NCI-H82 treated with DMSO at 0.1 percent for 48 hours (cell line): ENCODE results near the gene LIN37.

Experiments used
- DNase-seq: peaks from one replicate; lab custom pipeline; 2025; ENCODE audit not compliant: unreplicated experiment; lab: John Stamatoyannopoulos, UW

The LIN37 gene

DNA sequence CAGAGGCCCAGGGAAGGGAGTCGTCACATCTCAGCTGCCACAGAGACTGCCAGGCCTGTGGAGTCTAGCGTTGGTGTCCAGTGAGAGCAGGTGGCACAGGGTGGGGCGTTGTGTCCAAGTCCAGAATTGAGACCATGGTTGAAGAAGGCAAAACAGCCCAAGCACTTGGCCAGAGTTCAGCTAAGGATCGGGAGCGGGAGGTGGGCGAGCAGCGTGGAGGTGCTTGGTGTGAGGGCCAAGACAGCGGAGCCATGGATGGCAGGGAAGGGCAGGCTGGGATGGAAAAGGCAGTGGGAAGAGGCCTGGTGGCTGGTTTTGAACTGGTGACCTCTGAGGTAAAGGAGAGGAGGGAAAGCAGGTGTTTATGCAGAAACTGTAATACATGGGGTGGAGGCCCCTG, 14.1 kb upstream of the LIN37 start:
- DNase-seq = no peak

GRCh38 chr19:35734889-35735288, 13.5 kb upstream of the LIN37 start:
- no peak for DNase-seq

DNA sequence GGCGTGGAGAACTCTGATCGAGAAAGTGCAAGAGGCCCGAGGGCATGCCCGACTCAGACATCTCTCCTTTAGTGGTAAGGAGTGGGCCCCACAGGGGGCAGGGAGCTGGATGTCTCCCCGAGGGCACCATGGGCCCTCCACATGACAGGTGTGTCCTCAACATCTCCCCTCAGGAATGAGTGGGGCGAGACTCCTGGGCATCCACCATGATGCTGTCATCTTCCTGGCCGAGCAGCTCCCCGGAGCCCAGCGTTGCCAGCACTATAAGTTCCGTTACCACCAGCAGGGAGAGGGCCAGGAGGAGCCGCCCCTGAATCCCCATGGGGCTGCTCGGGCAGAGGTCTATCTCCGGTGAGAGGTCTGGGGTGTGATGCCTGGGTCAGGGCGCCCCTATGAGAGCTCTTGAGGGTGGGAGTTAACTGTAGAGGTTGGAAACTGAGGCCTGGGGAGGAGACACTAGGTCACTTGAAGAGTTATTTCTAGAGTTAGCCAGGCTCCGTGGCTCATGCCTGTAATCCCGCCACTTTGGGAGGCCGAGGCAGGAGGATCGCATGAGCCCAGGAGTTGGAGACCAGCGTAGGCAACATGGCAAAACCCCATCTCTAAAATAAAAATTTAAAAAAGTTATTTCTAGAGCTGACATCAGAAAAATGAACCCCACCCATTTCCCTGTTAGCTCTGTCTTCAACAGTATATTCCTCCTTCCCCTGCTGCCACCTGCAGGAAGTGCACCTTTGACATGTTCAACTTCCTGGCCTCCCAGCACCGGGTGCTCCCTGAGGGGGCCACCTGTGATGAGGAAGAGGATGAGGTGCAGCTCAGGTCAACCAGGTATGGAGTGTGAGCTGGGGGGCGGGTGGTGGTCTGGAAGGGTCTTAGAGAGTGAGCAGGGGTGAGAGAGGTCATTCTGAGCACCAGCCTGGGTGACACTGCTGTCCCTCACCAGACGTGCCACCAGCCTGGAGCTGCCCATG, 11.2 kb upstream of the LIN37 start:
- no peak for DNase-seq

GRCh38 chr19:35738021-35738886, 10.1 kb upstream of the LIN37 start:
- no peak for DNase-seq

DNA sequence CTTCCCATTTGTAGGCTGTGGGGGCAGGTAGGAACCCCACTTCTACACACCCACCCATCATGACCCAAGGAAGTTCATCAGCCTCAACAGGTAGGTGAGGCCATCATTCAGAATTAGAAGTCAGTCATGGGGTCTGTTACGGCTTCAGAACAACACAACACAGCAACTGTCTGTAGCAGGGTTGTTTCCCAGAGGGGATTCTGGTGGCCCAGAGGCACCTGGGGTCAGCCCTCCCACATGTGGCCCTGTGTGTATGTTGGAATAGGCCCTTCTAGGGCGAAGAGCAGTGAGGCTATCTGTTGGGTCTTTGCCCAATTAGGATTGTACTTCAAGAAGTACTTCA, 9.5 kb upstream of the LIN37 start:
- no peak for DNase-seq

DNA sequence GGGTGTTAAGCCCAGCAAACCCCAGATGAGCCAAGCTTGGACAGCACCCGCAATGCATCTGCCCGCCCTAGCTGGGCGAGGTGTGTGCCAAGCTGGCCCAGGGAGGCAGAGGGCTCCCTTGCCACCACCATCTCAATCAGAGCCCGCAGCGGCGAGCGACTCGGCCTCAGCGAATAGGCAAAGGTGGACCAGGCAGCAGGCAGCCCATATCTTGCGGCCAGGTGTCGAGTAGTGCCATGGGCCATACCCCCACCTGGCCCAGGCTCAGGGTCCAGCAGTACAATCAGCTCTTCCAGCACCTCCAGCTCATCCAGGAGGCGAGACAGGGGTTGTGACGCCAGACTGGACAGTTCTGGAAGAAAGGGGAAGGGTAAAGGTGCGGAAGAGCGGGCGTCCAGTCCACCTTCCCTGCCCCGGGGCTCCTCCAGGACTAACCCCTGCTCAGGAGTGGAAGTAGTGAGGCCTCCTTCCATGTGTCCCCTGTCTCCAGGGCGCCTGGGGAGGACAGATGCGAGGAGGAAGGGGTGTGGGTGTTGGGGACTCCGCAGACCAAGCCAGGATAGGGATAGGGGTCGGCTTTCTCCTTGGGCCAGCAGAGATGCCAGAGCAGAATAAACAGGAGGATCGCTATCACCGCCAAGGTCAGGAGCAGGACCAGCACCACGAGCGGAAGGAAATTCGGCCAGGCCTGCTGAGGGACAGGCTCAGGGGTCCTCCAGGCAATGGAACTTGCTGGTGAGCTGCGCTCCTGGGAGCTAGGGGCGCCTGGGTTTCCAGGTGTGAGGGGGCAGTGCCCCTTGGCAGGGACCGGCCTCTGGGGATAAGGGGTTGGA, 8.9 kb upstream of the LIN37 start:
- no peak for DNase-seq

DNA sequence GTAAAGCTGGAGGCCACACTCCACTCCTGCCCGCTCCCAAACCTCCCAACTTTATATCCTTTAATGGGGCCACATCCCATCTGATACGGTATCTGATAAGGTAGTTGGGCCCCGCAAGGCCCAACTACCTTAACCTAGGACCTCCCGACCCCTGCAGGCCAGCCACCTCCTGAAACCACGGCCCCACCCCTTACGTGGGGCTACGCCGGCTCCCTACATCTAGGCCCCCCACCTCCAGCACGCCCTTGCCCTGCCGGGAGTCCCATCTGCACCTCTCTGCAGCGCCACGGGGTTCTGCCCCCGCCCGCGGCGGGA, 8.3 kb upstream of the LIN37 start:
- DNase-seq = no peak

DNA sequence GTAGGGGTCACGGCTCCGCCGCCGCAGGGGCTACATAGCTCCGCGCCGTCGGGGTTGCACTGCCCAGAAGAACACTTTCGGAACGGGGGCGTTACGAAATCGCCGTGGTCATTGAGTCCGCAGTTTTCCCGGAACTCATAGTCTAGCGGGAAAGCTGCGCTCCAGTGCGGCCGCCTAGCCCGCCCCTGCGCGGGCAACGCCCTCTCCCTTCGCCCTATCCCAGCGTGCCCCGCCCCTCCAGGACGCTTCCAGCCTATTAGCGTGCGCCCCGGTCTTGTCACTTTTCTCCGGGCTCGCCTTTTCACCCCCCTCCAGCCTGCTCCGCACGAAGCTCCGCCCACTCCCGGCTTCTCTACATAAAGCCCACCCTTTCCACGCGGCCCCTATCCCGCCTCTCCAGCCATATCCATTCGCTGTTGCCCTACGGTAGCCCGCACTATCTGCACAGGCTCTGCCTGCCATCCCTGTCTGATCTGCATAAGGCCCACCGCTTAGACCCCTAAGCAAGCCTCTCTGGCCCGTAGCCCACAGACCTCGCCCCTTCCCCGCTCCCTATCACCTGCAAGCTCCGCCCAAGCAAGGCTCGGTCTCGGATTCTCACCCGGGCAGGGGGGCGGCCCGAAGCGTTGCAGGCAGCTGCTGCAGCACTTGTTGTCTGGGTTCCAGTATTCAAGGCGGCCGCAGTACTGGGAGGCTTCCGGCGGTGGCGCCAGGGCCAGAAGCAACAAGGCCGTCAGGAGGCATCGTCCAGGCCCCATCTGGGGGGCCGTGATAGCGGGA, 7.8 kb upstream of the LIN37 start:
- DNase-seq = peak; percentile 98

DNA sequence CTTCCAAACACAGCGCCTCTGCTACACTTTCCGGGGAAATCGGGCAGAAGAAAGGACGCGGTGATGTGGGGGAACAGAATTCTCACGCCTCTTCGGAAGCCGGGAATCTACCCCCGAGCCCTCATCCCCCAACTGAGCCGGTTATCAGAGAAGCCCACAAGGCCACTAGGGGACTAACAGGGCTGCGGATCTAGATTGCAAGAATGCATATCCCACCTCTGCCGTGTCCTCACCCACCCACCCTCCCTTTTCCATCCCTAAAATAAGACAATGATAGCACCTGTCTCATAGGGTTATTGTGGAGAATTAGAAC, 7.2 kb upstream of the LIN37 start:
- peak; percentile 29 for DNase-seq

DNA sequence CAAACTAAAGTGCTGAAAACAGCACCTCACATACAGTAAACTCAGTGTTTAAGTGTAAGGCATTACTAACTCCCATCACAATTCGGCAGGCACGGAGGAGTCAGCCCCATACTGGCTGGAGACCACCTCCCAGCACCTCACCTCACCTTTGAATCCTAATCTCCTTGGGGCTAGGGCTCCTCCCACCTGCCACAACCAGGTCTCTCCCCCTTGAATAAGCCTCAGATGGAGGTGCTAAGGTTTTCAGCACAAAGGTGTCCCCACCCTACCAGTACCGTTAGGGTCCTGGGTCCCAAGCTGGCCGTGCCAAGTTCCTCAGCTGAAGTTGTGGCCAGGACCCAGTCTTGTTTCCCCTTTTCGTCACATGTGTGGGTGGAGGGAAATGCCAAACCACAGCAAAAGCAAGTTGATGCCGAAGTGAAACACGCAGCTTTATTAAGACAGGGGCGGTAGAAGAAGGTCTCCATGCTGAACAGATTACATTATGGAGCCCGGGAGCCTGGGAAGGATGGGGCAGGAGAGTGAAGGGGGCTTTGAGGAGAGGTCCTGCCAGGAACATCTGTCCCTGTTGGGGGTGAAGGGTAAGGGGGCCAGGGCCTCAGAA, 6.2 kb upstream of the LIN37 start, which contains the start of gene IGFLR1:
IGFLR1 (minus strand) TSS at position 332 of the 604 bp plus-strand sequence. CDS start 1,272 bp downstream, outside the sequence.
- no peak for DNase-seq

- DNase-seq = no peak
These were observed 4.5 kb upstream of the LIN37 start for GRCh38 chr19:35743640-35744429.

GRCh38 chr19:35744430-35745327, 3.7 kb upstream of the LIN37 start:
- DNase-seq = peak; percentile 91

- peak; percentile 95 for DNase-seq
These were observed 2.9 kb upstream of the LIN37 start, which contains the start of the genes PSENEN and U2AF1L4 for GRCh38 chr19:35745328-35746086. TSS of gene PSENEN (plus strand) at chr19:35745651. CDS start at chr19:35745931, 280 bp downstream. TSS of gene U2AF1L4 (minus strand) at chr19:35745418. CDS start at chr19:35745391, 27 bp downstream.

GRCh38 chr19:35746087-35746462, 2.3 kb upstream of the LIN37 start:
- DNase-seq = no peak

GRCh38 chr19:35746531-35746930, 1.8 kb upstream of the LIN37 start:
- no peak for DNase-seq

GRCh38 chr19:35750167-35750566, 1.8 kb downstream of the LIN37 start:
- DNase-seq = no peak
